HEK293T (cell line): ENCODE data around the gene PP2D1.

Experiments
- CTCF ChIA-PET: fragments of 350-600 bp; formaldehyde crosslinking; extraction: SDS; loops from one replicate; lab custom pipeline; 2021; ENCODE audit warnings: antibody characterized with exemption, inconsistent platforms; lab: Yijun Ruan, JAX
- POLR2A ChIA-PET: fragments of 350-600 bp; formaldehyde crosslinking; extraction: SDS; loops from one replicate; lab custom pipeline; 2020; ENCODE audit warnings: antibody characterized with exemption, inconsistent platforms; lab: Yijun Ruan, JAX
- DNase-seq: peaks from one replicate; pipeline ENCODE4 v3.0.0; 2012; ENCODE audit warnings: mixed read lengths; ENCODE audit errors: extremely low spot score
- ARNT ChIP-seq: fragments of 450-650 bp; IDR thresholded peaks from 2 replicates; pipeline ENCODE4 v1.6.1; 2017; ENCODE audit warnings: mild to moderate bottlenecking
- BHLHE40 ChIP-seq: fragments of 450-650 bp; IDR thresholded peaks from 2 replicates; pipeline ENCODE4 v1.6.1; 2016; ENCODE audit warnings: mild to moderate bottlenecking, moderate library complexity, borderline replicate concordance
- CTBP1 ChIP-seq: fragments of 450-650 bp; IDR thresholded peaks from 2 replicates; pipeline ENCODE4 v1.6.1; 2016; ENCODE audit warnings: borderline replicate concordance
- ELF4 ChIP-seq: fragments of 450-650 bp; IDR thresholded peaks from 2 replicates; pipeline ENCODE4 v1.6.1; 2017; ENCODE audit warnings: antibody characterized with exemption
- FOXA1 ChIP-seq: fragments of 450-650 bp; IDR thresholded peaks from 2 replicates; pipeline ENCODE4 v1.6.1; 2016; ENCODE audit warnings: mild to moderate bottlenecking
- FOXK2 ChIP-seq: fragments of 450-650 bp; IDR thresholded peaks from 2 replicates; pipeline ENCODE4 v1.6.1; 2016; ENCODE audit warnings: mild to moderate bottlenecking
- FOXM1 ChIP-seq: fragments of 450-650 bp; IDR thresholded peaks from 2 replicates; pipeline ENCODE4 v1.6.1; 2017; ENCODE audit warnings: mild to moderate bottlenecking, borderline replicate concordance
- HDGF ChIP-seq: fragments of 450-650 bp; IDR thresholded peaks from 2 replicates; pipeline ENCODE4 v1.6.1; 2017; ENCODE audit warnings: antibody characterized with exemption, borderline replicate concordance
- L3MBTL2 ChIP-seq: fragments of 450-650 bp; conservative IDR thresholded peaks from 2 replicates; pipeline ENCODE4 v1.6.1; 2016; ENCODE audit warnings: mild to moderate bottlenecking
- LEF1 ChIP-seq: fragments of 450-650 bp; IDR thresholded peaks from 2 replicates; pipeline ENCODE4 v1.6.1; 2017; ENCODE audit warnings: mild to moderate bottlenecking, borderline replicate concordance
- NFRKB ChIP-seq: fragments of 450-650 bp; IDR thresholded peaks from 2 replicates; pipeline ENCODE4 v1.6.1; 2016; ENCODE audit warnings: mild to moderate bottlenecking, moderate library complexity
- SP1 ChIP-seq: fragments of 450-650 bp; IDR thresholded peaks from 2 replicates; pipeline ENCODE4 v1.6.1; 2017
- SUZ12 ChIP-seq: fragments of 450-650 bp; IDR thresholded peaks from 2 replicates; pipeline ENCODE4 v1.6.1; 2016; ENCODE audit warnings: mild to moderate bottlenecking
- TARDBP ChIP-seq: fragments of 450-650 bp; IDR thresholded peaks from 2 replicates; pipeline ENCODE4 v1.6.1; 2016
- ZNF384 ChIP-seq: fragments of 450-650 bp; IDR thresholded peaks from 2 replicates; pipeline ENCODE4 v1.6.1; 2016
- TF ChIP-seq, protein P1 (sequence below): fragments of 450-650 bp; IDR thresholded peaks from 2 replicates; pipeline ENCODE4 v1.6.1; 2016

PP2D1 gene

DNA sequence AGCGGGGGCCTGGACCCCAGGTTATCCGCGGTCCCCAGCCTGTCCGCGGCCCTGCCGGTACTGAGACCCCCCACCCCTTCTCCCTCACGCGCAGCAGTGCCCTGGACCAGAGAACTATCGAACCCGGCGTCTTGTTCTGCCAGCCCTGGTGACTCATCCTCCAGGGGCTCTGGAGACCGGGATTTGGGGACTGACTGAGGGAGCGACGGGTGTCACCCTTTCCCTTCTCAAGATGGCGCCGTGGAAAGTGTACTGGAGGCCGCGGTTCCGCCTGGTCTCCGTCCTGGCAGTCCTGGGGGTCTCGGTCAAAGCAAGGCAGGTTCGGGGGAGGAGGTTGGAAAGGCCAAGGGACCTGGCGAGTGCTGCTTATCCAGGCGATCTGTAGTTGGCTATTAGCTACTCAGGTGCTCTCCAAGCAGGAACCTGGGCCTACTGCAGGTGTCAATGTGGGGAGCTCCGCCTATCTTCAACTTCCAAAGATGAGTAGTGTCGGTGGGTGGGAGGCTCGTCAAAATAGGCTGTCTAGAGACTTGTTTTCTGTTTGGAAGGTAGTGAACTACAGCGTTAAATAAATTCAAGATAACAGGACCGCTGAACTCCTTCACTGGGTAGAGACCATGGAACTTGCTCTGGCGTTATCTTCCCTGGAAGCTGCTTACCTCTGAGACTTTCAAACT lies 64.4 kb downstream of the PP2D1 start:
- CTCF ChIA-PET = no interaction called here
- TF ChIP-seq FOXK2 (no peak), NFRKB (0 out of 2 replicates have a peak, but pooled peaks have one; percentile 8), FOXM1 (no peak), LEF1 (no peak), SP1 (no peak), ZNF384 (no peak), HDGF (no peak), SUZ12 (no peak), BHLHE40 (no peak), ARNT (no peak), CTBP1 (no peak), L3MBTL2 (peak; percentile 15; the same call in 1 of the 2 replicates), FOXA1 (no peak)
- POLR2A ChIA-PET = no interaction called here
- DNase-seq = peak; percentile 46

DNA sequence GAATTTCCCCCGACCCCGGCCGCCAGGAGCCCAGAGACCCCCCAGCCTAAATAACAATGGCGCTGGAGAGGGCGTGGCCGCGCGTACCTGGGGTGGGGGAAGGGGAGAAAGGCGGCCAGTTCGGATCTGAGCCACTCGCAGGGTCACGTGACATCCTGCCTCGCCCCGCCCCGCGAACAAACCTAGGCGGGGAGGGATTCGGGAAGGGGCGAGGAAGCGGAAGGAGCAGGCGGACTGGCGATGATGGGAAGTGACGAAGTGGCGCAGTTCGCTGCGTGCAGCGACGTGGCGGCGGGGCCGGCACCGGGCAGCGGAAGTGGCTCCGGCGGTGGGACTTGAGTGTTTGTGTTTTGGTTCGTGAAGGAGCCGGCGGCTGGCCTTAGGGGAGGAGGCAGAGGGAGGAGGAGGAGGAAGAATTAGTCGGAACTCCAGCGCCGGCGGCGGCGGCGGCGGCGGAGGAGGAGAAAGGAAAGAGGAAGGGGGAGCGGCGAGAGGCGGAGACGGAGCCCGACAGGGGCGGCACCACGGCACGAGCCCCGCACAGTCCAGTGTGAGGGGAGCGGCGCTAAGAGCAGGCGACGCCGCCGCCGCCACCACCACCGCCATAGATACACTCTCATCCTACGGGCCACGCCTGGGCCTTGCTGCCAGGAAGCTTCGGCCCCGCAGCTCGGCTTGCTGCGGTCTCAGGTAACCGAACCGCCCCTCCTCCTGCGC lies 65.1 kb downstream of the PP2D1 start, which contains the start of gene RAB5A:
RAB5A (plus strand) TSS at position 266 of the 717 bp plus-strand sequence. CDS start 3,802 bp downstream, outside the sequence.
- POLR2A ChIA-PET = no interaction called here
- CTCF ChIA-PET = no interaction called here
- peak; percentile 30; the same call in 1 of the 2 replicates for TF ChIP-seq TARDBP
- peak; percentile 71; the same call in 1 of the 2 replicates for TF ChIP-seq ELF4
- TF ChIP-seq ZNF384 = no peak
- TF ChIP-seq NFRKB = 0 out of 2 replicates have a peak, but pooled peaks have one; percentile 81
- TF ChIP-seq SP1 = no peak
- TF ChIP-seq FOXM1 = peak; percentile 14; the same call in 1 of the 2 replicates
- peak; percentile 74; the same call in 1 of the 2 replicates for TF ChIP-seq L3MBTL2
- no peak for TF ChIP-seq LEF1
- no peak for TF ChIP-seq SUZ12
- TF ChIP-seq CTBP1 = peak; percentile 37; the same call in 1 of the 2 replicates
- TF ChIP-seq FOXK2 = no peak
- TF ChIP-seq ARNT = 0 out of 2 replicates have a peak, but pooled peaks have one; percentile 10
- no peak for TF ChIP-seq BHLHE40
- peak; percentile 96 for DNase-seq

DNA sequence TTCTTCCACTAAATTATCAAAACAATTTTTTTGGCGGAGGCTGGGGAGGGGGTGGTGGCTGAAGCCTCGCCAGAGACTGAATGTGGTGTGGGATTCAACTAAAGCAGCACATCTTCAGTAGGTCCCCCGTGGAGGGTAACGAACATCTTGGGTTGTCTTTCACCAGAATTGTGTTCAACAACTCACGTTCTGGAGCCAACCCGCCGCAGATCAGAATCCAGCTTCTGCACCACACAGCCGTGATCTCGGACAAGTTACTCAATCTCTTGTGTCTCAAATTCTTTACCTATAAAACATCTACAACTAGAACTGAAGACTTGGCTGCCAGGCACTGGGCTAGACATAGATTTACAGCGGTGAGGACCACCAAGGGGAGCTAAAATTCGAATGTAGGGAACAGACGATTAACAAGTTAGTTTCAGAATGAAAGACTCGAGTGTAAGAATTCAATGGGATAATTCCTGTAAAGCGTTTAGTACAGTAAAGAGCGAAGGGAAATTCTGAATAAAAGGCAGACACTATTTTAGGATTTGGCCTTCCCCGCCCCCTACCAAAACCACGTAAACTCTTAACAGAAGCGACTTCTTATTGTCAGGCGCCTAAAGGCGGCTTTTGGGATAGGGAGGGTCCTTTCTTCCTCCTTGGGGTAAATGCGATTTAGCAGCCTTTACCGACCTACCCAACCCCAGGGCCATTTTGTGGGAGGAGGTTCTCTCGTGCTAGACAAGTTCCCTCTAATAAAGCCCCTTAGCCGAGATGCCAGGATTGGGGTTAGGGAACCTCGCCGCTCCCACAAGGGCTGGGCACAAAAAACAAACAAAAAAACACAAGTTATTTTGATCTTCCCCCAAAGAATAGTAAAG lies 65.9 kb downstream of the PP2D1 start:
- POLR2A ChIA-PET = no interaction called here
- no peak for DNase-seq
- CTCF ChIA-PET = no interaction called here
- TF ChIP-seq BHLHE40 = no peak
- no peak; the same call in none of the 2 replicates for TF ChIP-seq NFRKB
- TF ChIP-seq ELF4 = no peak
- TF ChIP-seq ZNF384 = no peak
- TF ChIP-seq L3MBTL2 = no peak
- no peak for TF ChIP-seq ARNT
- no peak for TF ChIP-seq HDGF
- no peak for TF ChIP-seq FOXA1
- TF ChIP-seq SUZ12 = no peak
- no peak for TF ChIP-seq TARDBP
- no peak for TF ChIP-seq FOXK2
- TF ChIP-seq, protein P1, sequence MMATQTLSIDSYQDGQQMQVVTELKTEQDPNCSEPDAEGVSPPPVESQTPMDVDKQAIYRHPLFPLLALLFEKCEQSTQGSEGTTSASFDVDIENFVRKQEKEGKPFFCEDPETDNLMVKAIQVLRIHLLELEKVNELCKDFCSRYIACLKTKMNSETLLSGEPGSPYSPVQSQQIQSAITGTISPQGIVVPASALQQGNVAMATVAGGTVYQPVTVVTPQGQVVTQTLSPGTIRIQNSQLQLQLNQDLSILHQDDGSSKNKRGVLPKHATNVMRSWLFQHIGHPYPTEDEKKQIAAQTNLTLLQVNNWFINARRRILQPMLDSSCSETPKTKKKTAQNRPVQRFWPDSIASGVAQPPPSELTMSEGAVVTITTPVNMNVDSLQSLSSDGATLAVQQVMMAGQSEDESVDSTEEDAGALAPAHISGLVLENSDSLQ = no peak
- no peak for TF ChIP-seq FOXM1
- TF ChIP-seq SP1 = no peak
- no peak for TF ChIP-seq LEF1
- TF ChIP-seq CTBP1 = no peak

DNA sequence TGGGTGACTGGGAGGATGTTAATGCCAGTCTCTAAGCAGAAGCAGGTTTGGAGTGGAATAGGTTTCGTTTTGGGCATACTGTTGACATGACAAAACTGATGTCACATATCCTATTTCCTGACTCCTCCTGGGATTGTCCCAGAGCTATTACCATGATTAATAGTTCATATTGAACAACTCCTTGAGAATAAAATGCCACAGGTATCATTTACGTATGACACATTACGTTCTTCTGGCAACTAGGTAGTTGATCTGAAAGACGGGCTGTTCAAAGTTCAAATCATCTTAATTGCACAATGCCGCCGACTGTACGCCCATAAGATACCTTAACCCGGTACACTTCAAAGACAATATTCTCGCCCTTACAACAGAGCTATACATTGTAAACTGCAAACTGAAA lies 66.5 kb downstream of the PP2D1 start:
- ChIA-PET POLR2A (no interaction called here), CTCF (no interaction called here)
- TF ChIP-seq BHLHE40 (no peak), L3MBTL2 (no peak), ARNT (no peak), FOXM1 (no peak), FOXK2 (no peak), SP1 (no peak), LEF1 (no peak), SUZ12 (no peak), ZNF384 (no peak), FOXA1 (no peak)
- TF ChIP-seq, protein P1 = no peak
- no peak for DNase-seq

DNA sequence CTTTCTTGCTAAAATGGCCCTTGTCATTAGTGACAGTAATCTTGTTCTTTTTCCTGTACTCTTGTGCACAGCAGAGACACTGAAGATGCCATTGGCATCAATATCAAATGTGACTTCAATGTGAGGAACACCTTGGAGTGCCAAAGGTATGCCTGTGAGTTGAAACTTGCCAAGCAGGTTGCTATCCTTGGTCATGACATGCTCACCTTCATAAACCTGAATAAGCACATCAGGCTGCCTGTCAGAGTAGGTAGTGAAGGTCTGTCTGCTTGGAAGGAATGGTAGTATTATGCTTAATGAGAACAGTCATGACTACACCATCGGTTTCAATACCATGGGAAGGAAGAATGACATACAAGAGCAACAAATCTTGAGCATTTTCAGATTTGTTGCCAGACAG lies 71.4 kb downstream of the PP2D1 start:
- ChIA-PET POLR2A (no interaction called here), CTCF (no interaction called here)
- no peak for DNase-seq
- TF ChIP-seq ELF4 = no peak
- TF ChIP-seq SP1 = no peak
- TF ChIP-seq TARDBP = no peak
- no peak for TF ChIP-seq SUZ12
- TF ChIP-seq, protein P1 = no peak
- no peak for TF ChIP-seq FOXM1
